Glomerular endothelial cell (primary cell): ENCODE data around the gene ZNF783. TPM values are rescaled to one million over a fixed set of nuclear protein-coding genes. Genes with fewer than 3 reads are reported as not detected.

Source experiments
- DNase-seq: peaks from one replicate; pipeline ENCODE4 v3.0.0-alpha.2; 2011; ENCODE audit warnings: low read depth, low spot score; ENCODE audit errors: extremely low read depth
- total RNA-seq: library from RNA; depleted of rRNA; stranded (reverse); fragments of >200 nt; gene quantifications from 2 replicates; pipeline ENCODE4 v1.2.3, GENCODE V29; 2015

ZNF783 gene
- total RNA-seq, 1 donor from 2014 or later = 12.1 TPM

DNA sequence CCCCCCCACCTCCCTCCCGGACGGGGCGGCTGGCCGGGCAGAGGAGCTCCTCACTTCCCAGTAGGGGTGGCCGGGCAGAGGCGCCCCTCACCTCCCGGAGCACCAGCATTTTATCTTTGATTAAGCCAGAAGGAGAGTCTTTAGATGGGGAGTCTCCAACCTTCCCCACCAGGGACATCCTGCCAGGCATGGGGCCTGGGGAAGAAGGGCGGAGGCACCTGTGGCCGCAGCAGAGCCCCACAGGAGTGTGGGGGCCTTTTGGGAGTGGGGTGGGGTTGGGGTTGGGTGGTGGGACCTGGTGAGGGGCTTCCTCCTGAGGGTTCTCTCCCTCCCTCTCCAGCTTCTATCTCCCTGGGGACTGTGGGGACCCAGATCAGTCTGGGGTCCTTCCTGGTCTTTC lies 18.2 kb downstream of the ZNF783 start:
- no peak for DNase-seq

DNA sequence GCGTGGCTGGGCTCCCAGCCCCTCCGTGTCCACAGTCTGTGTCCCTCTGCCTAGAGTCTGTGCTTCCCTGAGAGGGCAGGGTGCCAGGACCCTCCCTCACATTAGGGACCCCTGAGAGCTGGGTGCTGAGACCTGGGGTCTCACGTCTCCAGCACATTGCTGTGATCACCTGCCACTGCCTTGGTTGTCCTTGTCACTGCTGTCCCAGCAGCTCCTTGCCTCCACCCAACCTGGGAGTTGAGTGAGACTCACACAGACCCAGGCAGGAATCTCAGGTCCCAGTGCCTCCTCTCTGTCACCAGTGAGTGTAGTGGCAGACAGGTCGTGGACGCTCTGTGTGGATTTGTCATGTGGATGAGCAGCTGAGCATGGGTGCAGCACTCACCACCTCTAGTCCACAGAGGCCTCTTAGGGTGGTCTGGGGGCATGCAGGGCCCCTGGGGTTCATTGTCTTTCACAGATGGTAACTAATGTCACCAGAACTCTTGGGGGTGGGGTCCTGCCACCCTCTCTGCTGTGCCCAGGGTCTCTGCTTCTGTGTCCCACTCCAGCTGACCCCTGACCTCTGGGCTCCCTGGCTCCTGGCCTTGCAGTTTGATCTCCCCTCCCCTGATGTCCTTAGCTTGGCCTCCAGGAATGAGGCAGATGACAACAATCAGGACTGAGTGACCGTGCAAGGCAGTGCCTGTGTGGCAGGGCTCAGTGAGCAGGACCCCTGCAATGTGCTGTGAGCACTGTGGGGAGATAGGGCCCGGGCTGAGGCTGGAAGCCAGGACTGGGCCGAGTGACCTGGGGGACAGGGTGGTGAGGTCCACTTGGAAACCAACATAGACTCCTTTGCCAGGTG lies 18.9 kb downstream of the ZNF783 start:
- no peak for DNase-seq

DNA sequence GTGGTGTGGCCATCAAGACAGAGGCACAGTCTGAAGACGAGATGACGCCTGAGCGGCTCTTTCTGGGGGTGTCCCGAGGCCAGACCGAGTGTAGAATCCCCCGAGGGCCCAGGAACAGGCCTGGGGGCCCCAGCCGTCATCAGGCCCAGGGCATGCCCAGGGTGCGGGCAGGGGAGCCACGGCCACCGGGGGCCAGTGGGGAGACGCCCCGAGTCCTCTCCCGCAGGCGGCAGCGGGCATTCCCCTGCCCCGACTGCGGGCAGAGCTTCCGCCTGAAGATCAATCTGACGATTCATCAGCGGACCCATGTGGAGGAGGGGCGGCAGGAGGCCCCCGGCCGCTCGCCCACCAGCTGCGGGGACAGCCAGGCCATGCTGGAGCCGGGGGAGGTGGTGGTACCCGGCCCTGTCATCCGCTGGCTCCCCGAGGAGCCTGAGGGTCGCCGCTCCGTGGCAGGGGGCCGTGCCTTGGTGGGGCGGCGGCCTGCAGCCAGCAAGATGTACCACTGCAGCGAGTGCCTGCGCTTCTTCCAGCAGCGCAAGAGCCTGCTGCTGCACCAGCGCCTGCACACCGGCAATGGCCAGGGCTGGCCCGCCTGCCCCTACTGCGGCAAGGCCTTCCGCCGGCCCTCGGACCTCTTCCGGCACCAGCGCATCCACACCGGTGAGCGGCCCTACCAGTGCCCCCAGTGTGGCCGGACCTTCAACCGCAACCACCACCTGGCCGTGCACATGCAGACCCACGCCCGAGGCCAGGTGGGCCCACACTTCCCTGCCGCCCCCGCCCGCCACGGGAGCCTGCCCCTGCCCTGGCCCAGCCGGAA lies 19.7 kb downstream of the ZNF783 start:
- DNase-seq = no peak

DNA sequence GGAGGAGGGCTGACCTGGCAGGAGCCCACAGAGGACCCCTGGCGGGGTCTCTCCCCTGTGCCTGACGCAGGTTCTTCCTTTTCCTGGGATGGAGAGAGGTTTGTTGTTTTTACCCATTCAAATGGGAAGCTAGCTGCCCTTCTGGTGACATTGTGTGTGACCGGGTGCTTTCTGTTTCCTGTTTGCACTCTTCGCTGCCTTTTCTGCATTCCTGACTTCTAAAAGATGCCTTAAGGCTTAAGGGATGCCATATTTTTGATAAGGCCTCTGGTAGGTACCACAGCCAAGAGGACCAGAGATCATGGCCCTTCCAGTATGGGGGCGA lies 20.3 kb downstream of the ZNF783 start:
- DNase-seq = no peak

DNA sequence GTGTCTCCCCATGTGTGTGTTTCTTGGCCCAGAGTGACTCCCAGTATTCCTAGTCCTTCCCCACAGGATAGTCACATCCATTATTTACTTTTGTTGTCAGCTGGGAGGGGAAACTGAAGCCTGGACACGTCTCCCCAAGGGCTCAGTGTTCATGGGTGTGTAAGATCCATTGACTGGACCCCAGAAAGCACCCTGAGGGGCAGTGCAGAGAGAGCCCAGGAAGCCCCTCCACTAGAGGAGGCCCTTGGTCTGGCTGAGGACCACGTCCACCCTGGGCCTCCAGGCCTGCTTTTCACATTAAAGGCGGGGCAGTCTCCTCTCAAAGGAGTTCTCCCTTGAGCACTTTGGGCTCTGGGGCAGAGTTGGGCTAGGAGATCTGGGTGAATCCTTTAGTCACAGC lies 21.3 kb downstream of the ZNF783 start:
- DNase-seq = no peak

DNA sequence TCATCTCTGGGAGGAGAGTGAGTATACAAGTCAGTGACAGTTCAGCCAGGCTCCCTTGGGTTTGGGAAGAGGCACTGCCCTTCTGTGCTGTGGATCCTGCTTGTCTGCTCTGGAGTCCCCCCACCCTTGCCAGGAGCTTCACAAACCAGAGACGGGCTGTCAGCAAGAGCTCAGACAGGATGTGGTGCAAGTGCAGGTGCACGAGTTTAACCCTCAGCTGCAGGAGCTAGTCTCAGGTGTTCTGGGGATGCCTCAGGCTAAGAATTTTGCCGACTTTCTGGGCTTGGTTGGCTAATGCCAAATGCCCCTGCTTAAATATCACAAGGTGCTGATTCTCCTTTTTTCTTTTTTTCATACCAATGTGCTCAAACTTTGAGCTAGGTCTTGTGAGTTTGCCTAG lies 22.3 kb downstream of the ZNF783 start:
- no peak for DNase-seq

DNA sequence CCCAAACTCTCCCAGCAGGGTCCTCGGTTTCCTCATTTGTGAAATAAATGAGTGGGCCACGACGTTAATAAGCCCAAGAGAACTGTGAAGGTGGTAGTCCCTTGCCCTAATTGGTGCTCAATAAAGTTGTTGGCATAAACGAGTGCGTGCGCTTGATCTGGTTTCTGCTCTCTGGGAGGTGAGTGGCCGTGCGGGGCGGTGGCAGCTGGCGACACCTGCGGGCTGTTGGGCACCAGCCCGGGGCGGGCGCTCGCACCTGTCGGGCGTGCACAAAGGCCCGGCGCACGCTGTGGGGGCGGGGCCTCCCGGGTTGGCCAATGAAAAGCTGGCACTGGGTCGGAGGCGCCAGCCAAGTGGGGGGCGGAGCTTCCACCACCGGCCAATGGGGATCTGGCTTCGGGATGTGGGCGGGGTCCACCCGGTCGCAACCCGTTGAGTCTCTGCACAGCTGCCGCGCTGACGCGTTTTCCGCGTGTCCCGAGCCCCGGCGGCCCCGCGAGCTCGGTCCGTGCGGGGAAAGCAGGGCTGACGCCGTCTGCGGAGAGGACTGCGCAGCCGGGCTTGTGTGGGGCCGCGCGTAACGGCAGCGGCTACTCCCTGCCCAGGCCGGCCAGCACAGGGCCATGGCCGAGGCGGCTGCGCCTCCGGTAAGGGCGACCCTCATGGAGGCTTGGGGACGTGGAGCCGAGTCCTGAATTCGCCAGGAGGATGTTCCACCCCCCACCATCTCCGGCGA lies 23.0 kb downstream of the ZNF783 start:
- no peak for DNase-seq

DNA sequence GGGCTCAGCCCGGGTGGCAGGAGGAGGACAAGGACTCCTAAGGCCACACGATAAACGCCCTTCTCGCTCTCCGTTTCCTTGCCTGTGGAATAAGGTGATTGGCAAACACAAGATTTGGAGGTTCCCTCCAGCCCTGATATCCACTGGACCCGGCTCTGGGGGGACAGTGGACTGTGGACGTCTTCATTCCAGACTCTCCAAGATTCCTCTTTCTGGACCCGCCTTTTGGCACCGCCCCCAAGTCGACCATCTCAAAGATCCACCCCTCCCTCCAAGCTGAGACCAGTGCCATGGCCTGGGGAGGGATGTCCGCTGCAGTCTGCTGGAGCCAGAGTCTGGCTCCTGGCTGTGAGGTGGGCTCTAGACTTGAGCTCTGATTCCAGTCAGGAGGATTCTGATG lies 23.6 kb downstream of the ZNF783 start:
- no peak for DNase-seq

DNA sequence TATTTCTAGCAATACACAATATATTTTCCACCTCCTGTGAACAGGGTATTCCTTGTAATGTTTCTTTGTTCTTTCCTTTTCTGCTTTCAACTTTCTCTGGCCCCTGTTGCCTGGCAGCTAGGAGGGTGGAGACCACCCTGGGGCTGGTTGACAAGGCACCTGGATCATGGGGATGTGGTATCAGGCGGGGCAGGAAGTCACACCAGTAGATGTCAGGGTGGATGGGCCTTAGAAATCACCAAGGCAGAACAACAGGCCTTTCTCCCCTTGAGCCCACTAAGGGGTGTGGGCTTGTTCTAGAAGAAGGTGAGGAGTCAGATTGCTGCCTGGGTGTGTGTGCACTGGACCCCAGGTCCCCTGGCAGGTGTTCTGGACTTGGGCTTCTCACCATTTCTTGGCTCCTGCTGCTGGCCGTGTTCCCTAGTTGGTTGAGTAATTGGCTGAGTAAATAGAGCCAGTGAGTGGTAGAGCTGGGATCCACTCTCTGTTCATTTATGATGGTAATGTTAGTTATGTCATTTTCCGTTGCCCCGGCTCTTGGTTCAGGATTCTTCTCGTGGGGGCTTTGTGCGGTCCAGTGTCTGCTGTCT lies 24.9 kb downstream of the ZNF783 start:
- no peak for DNase-seq

DNA sequence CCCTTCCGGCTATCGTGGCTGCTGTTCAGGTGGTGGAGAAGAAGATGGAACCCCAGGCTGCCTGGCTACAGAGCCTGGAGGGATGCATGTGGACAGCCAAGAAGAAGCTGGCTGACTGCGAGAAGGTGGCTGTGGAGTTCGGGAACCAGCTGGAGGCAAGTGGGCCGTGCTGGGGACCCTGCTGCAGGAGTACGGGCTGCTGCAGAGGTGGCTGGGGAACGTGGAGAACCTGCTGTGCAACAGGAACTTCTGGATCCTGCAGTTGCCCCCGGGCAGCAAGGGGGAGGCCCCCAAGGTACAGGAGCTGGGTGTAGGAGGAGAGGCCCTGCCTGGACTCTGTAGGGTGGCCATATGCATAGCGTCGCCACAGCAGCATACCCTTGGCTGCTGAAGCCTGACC lies 25.6 kb downstream of the ZNF783 start:
- DNase-seq = no peak

DNA sequence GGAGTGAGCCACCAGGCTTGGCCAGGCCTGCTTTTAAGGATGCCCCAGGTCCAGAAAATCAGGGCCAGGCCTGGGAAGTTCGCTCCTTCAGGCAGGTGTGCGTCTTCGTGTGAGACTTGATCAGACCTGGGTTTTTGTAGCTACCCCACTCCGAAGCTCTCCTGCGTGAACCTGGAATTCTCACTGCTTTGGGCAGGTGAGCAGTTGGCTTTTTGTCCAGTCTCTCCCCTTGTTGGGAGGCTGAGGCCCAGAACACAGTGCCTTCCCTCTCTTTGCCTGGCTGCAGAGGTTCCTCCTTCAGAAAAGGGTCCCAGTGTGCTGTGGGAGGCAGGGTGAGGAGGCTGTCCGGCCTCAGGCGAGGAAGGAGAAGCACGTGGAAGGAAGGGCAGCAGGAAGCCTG lies 27.3 kb downstream of the ZNF783 start:
- DNase-seq = no peak

DNA sequence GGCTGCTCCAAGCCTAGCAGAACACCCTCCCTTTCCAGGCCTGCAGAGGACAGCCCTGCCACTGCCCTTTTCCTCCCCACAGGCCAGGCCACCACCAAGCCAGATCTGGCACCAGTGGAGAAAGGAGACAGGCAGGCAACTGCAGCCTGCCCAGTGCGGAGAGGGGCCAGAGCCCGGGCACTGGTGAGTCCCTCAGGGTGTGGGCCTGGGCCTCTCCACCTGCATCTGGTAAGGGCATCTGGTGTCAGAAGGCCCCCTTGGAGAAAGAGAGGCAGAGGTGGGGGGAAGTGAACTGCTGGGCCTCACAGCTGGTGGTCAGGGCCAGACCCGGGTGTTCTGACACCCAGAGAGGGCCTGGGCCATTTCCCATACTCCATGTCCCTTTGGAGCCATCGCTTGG lies 27.9 kb downstream of the ZNF783 start:
- DNase-seq = no peak

DNA sequence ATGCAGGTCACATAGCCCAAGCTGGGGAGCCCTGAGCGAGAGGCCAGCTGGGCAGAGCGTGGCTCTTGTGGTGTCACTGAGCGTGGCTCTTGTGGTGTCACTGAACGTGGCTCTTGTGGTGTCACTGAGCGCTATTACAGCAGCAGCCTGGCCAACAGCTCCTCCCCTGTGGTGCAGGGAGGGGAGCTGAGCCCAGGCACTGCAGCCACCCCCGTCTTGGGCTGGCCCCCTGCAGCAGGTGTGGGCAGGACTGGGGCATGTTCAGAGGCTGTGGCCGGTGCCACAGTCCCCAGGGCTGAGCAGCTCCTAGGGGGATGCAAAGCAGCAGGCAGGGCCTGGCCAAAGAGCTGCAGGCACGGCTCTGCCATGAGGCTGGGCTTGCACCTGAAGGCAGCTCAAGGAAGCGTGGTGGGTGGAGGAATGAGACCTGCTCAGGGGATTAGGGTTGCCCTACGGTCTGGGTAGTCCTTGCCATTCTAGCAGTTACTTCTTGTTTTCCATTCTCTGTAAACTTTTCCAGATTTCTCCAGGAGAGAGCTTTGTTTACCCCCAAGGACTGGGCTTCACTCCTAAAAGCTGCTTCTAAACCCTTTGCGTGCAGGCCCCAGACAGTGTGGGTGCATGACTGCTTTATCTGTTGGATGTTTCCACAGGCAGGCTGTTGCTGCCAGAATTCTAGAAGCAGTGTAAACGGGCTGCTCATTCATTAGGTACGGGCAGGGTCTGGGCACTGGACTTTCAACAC lies 29.2 kb downstream of the ZNF783 start:
- DNase-seq = no peak

DNA sequence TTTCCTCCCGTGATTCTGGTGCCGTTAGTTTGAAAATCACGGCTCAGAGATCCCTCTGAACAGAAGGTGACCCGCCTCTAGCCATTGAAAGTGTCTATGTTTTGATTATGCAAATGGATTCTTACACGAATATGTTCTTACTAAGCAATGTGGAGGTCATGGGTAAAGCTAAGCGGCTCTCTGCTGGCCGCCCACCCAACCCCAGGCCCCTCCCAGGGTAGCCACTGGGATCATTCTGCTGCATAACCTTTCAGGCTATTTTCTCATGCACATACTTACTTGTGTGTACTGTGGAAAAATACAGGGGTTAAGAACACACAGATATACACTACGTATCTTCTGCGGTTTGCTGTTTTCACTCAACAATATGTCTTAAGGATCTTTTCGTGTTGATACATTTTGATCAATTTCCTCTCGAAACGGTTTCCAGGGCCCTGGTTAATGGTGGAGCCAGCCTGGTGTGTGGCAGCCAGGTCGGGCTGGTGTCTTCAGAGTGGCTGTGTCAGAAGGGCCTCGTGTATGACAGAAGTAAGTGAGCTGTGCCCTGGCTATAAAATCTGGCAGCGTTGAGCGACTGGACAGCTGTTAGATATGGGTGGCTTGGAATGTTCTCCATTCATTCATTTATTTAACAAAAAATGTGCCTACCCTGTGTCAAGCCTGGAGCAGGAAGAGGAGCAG lies 29.9 kb downstream of the ZNF783 start:
- DNase-seq = no peak

DNA sequence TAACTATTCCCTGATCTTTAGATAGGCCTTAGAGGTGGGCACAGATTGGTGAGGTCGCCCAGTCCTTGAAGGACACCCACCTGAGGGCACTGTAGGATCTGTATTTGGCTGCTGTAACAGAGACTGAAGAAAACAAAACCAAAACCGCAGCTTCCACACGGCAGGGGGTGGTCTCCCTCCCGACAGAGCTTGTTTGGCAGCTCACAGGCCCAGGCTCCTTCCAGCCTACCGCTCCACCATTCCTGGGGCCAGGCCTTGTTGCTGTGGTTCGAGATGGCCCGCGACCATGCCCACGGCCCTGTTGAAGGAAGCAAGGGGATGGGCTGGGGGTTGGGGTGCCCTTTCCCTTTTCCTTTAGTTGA lies 30.4 kb downstream of the ZNF783 start:
- no peak for DNase-seq

DNA sequence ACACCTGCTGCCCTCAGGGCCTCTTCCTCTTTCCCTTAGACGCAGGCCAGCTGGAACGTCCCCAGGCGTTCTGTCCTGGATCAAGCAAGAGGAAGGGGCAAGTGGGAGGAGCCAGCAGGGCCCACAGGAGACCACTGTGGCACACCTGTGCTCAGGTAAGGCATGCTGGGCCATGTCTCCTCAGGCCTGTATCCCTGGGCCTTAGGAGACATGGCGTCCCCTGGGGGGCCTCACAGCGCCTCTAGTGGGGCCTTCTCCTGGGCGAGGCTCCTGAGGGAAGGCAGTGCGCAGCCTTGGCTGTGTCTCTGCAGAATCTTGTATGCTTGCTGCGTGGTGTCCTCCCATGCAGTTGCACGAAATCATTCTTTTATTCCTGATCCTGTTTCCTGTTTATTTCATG lies 31.3 kb downstream of the ZNF783 start:
- DNase-seq = no peak

DNA sequence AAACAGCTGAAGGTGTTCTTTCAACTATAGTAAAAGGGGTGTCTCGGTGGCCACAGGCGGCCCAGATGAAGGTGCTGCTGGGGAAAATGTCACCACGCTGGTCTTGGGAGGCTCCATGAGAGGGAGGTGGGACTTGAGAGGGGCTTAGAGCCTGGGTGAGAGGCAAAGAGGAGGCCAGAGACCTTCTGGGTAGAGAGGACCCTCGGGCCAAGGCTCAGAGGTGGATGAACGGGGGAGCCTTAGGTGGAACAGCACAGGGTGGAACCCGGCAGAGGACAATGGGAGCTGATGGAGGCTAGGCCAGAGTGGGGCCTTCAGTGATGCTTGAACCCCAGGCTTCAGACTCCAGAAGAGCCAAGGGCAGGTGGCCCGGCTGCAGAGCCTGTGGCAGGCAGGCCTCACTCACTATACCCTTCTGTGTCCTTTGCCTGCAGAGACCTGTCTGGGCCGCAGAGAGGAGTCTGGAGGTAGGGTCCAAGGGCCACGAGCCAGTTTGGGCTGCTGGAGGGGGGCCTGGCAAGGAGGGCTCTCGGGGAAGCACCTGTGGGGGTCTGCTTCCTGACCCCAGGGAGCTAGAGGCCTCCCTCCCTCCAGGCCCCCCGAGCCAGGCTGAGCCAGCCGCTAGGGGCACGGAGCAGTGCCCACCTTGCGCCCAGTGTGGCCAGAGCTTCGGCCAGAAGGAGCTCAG lies 32.1 kb downstream of the ZNF783 start:
- no peak for DNase-seq

DNA sequence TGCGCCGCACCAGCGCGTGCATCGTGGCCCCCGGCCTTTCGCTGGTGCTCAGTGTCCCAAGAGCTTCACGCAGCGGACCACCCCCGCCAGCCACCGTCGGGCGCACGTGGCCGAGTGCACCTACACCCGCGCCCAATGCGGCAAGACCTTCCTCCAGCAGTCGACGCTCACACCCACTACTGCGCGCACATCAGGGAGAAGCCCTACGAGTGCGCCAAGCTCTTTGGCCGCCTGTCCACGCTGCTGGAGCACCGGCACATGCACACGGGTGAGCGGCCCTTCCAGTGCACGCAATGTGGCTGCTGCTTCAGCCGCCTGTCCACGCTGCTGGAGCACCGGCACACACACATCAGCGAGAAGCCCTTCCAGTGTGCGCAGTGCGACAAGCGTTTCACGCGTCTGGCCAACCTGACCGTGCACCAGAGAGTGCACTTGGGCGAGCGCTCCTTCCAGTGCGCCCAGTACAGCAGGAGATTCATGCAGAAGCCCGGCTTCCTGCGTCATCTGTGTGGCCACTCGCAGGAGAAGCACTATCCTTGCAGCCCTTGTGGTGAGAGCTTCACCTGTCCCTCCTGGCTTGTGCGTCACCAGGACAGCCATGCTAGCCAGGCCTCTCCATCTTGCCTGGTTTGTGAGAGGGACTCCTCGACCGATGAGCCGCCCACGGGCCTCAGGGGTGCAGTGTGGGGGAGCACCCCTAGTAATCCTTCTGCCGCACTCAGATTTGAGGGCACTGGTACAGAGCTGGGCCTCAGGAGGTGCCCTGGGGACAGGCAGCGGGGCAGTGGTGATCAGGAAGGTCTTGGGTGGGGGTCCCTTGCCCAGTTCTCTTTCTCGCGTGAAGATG lies 32.9 kb downstream of the ZNF783 start:
- DNase-seq = no peak

DNA sequence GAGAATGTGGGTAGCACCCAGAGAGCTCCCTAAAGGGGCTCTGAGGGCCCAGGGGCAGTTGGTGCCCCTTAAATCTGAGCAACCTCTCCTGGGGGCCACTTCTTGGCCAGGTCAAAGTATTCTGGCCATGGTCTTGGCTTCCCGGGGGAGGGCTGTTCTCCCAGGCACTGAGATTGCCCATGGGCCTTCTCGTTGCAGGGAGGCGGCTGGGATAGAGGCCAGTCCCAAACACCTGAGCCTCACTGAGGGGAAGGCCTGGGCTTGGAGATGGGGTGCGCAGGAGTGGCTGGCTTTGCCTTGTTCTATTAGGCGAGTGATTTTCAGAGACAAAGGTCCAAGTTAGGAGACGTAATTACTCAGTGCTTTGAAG lies 33.5 kb downstream of the ZNF783 start:
- DNase-seq = no peak
